ENCODE data around the gene NBPF8. TPM values are rescaled to one million over a fixed set of nuclear protein-coding genes. Genes with fewer than 3 reads are reported as not detected.
"Not testable (repeated sequence)": the region's sequence is repeated elsewhere in the genome, so short reads cannot be mapped to it uniquely, and the experiment has no call there.

Gene NBPF8, protein sequence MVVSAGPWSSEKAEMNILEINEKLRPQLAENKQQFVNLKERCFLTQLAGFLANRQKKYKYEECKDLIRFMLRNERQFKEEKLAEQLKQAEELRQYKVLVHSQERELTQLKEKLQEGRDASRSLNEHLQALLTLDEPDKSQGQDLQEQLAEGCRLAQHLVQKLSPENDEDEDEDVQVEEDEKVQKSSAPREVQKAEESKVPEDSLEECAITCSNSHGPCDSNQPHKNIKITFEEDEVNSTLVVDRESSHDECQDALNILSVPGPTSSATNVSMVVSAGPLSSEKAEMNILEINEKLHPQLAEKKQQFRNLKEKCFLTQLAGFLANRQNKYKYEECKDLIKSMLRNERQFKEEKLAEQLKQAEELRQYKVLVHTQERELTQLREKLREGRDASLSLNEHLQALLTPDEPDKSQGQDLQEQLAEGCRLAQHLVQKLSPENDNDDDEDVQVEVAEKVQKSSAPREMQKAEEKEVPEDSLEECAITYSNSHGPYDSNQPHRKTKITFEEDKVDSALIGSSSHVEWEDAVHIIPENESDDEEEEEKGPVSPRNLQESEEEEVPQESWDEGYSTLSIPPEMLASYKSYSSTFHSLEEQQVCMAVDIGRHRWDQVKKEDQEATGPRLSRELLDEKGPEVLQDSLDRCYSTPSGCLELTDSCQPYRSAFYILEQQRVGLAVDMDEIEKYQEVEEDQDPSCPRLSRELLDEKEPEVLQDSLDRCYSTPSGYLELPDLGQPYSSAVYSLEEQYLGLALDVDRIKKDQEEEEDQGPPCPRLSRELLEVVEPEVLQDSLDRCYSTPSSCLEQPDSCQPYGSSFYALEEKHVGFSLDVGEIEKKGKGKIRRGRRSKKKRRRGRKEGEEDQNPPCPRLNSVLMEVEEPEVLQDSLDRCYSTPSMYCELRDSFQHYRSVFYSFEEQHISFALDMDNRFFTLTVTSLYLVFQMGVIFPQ
- total RNA-seq, result 10 to 100 TPM; 40.0 to 40.4 TPM

- CTCF ChIA-PET; H3K4me1 Mint-ChIP-seq; POLR2A ChIA-PET; H3K9me3 Mint-ChIP-seq; H3K27me3 Mint-ChIP-seq; H3K36me3 Mint-ChIP-seq (ENCODE audit: low read depth): not testable (repeated sequence)
- peak; percentile 75 for DNase-seq
- H3K4me3 Mint-ChIP-seq, result peak within 1 kb of the TSS; percentile 83
- H3K27ac Mint-ChIP-seq, result peak within 1 kb of the TSS; percentile 88
Observed at GRCh38 chr1:120414911-120415480, at the start of gene NBPF8. TSS of gene NBPF8 (plus strand) at chr1:120415035. CDS start at chr1:120436523, 21,488 bp downstream.

- H3K36me3 Mint-ChIP-seq (ENCODE audit: low read depth); H3K4me1 Mint-ChIP-seq; H3K27ac Mint-ChIP-seq; H3K9me3 Mint-ChIP-seq; H3K27me3 Mint-ChIP-seq; CTCF ChIA-PET; DNase-seq; H3K4me3 Mint-ChIP-seq; POLR2A ChIA-PET: not testable (repeated sequence)
Observed at GRCh38 chr1:120367709-120368108, 47.1 kb upstream of the NBPF8 start.

- H3K36me3 Mint-ChIP-seq (ENCODE audit: low read depth); H3K4me3 Mint-ChIP-seq; H3K27ac Mint-ChIP-seq; POLR2A ChIA-PET; H3K4me1 Mint-ChIP-seq; DNase-seq; H3K27me3 Mint-ChIP-seq; H3K9me3 Mint-ChIP-seq; CTCF ChIA-PET: not testable (repeated sequence)
Observed at GRCh38 chr1:120386651-120387050, 28.2 kb upstream of the NBPF8 start.

GRCh38 chr1:120388597-120389126, 26.2 kb upstream of the NBPF8 start:
- H3K9me3 Mint-ChIP-seq; H3K4me3 Mint-ChIP-seq; H3K36me3 Mint-ChIP-seq (ENCODE audit: low read depth); POLR2A ChIA-PET; H3K27me3 Mint-ChIP-seq; H3K4me1 Mint-ChIP-seq; H3K27ac Mint-ChIP-seq; CTCF ChIA-PET: not testable (repeated sequence)
- peak; percentile 9 for DNase-seq

DNA sequence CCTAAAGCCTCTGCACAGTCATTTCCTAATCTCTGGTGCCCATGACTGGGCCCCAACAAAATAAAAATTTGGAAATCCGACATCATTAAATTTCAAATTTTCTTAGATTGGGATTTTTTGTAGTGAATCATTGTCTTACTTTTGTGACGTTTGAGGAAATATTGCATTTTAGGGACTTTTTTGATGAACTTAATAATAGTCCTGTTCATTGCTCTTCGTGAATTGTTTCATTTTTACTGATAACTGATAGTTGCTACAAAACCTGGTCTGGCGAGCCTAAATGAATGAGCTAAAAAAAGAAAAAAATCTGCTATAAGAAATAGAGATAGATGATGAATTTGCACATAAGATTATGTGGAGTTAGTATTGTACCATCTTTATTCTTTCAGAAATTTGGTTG, 23.5 kb upstream of the NBPF8 start:
- H3K4me3 Mint-ChIP-seq; H3K9me3 Mint-ChIP-seq; CTCF ChIA-PET; DNase-seq; H3K4me1 Mint-ChIP-seq; H3K27me3 Mint-ChIP-seq; H3K36me3 Mint-ChIP-seq (ENCODE audit: low read depth); POLR2A ChIA-PET; H3K27ac Mint-ChIP-seq: not testable (repeated sequence)

DNA sequence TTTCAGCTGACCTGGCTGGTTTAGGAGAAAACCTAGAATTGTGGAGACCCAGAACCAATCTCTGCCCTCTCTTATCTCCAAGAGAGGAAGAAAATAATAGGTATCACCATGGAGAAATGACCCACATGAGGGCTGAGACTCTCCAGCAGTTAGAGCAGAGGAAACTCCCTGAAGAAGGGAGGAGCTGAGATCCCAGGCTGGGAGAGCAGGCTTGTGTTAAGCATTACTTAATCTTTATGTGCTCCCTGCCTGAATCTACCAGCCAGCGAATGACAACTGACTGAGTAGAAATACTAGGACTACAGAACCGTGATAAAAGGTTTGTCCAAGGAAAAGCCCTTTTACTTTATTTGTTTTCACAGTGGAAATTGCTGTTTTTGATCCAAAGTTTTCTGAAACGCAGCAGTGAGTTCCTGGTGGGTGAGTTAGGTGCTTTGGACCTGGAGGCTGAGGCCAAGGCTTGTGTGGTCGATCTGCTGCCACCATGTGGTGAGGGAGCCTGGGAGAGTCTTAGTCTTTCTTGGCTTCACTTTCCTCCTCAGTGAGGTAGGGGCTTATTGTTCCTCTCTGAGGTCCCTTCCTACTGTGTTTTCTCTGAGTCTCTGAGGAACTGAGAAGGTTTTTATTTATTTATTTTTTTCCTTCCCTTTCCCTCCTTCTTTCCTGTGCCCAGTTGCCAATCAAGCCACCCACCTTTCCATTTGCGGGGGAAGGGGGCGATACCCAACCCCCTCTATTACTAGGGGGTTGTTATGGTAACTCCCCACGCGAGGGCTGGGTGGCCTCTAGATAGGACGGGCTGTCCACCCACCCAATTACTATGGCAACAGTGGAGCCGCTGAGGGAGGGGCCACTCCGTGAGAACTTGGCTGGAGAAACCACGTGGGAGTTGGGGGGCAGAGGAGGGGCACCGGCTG, 21.3 kb upstream of the NBPF8 start:
- CTCF ChIA-PET; H3K27ac Mint-ChIP-seq; DNase-seq; H3K36me3 Mint-ChIP-seq (ENCODE audit: low read depth); POLR2A ChIA-PET; H3K4me1 Mint-ChIP-seq; H3K27me3 Mint-ChIP-seq; H3K4me3 Mint-ChIP-seq; H3K9me3 Mint-ChIP-seq: not testable (repeated sequence)

GRCh38 chr1:120405348-120405747, 9.5 kb upstream of the NBPF8 start:
- H3K27me3 Mint-ChIP-seq, result not testable (repeated sequence)

DNA sequence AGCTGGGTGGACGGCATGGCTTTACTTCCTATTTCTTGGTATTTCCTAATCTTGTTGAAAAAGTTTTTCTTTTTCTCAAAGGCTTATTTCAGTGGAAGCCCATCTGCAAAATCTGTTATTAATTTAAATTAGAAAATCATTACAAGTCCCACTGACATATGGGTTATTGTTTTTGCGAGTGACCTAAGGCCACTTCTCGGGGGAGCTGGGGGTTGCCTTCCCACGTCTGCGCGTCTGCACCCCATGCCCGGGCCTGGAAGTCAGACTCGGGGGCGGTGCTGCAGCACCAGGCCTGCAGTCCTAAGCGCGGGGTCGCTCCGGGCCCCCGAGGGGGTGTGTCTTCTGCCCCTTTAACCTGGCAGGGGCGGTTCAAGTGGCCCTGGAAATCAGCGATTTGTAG, 384 bp upstream of the NBPF8 start:
- DNase-seq; H3K27ac Mint-ChIP-seq; H3K4me1 Mint-ChIP-seq; H3K9me3 Mint-ChIP-seq; H3K4me3 Mint-ChIP-seq; POLR2A ChIA-PET; CTCF ChIA-PET; H3K27me3 Mint-ChIP-seq; H3K36me3 Mint-ChIP-seq (ENCODE audit: low read depth): not testable (repeated sequence)

More at GRCh38 chr1:120405348-120405747, 9.5 kb upstream of the NBPF8 start:
- DNase-seq; H3K4me1 Mint-ChIP-seq; H3K27ac Mint-ChIP-seq; CTCF ChIA-PET; H3K4me3 Mint-ChIP-seq; H3K9me3 Mint-ChIP-seq; POLR2A ChIA-PET; H3K36me3 Mint-ChIP-seq (ENCODE audit: low read depth): not testable (repeated sequence)

GRCh38 chr1:120415492-120415961, 692 bp downstream of the NBPF8 start:
- H3K27ac Mint-ChIP-seq, result peak overlapping the region; percentile 88
- CTCF ChIA-PET; H3K36me3 Mint-ChIP-seq (ENCODE audit: low read depth): not testable (repeated sequence)

GRCh38 chr1:120425063-120425462, 10.2 kb downstream of the NBPF8 start:
- H3K27me3 Mint-ChIP-seq; H3K9me3 Mint-ChIP-seq; H3K4me3 Mint-ChIP-seq; H3K27ac Mint-ChIP-seq; H3K4me1 Mint-ChIP-seq; CTCF ChIA-PET; POLR2A ChIA-PET; H3K36me3 Mint-ChIP-seq (ENCODE audit: low read depth); DNase-seq: not testable (repeated sequence)

More at GRCh38 chr1:120415492-120415961, 692 bp downstream of the NBPF8 start:
- peak; percentile 20 for DNase-seq
- H3K9me3 Mint-ChIP-seq, H3K27me3 Mint-ChIP-seq, H3K4me1 Mint-ChIP-seq, POLR2A ChIA-PET: not testable (repeated sequence)
- H3K4me3 Mint-ChIP-seq, result peak overlapping the region; percentile 83

- POLR2A ChIA-PET; DNase-seq; H3K4me1 Mint-ChIP-seq; H3K36me3 Mint-ChIP-seq (ENCODE audit: low read depth); H3K9me3 Mint-ChIP-seq; H3K27ac Mint-ChIP-seq; CTCF ChIA-PET; H3K27me3 Mint-ChIP-seq; H3K4me3 Mint-ChIP-seq: not testable (repeated sequence)
Observed at GRCh38 chr1:120431626-120432025, 16.8 kb downstream of the NBPF8 start.

DNA sequence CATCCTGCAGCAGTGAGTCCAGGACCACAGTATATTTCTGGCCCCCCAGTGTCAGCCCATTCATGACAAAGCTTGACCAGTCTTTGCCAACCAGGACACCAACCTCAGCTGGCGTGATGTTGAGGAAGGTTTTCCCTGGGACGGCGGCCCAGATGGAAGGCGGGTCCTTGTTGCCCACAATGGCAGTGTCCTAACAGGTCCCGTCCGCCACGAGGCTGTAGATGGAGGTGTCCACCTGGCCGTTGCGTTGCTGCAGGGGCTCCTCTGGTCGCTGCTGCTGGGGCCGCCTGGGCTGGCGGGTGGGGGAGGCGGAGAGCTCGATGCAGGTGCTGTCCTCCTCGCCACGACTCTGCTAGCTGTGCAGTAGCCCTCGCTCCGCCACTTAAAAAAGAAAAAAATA, 19.0 kb downstream of the NBPF8 start:
- H3K27me3 Mint-ChIP-seq; H3K27ac Mint-ChIP-seq; DNase-seq; H3K36me3 Mint-ChIP-seq (ENCODE audit: low read depth); CTCF ChIA-PET; H3K9me3 Mint-ChIP-seq; H3K4me1 Mint-ChIP-seq; POLR2A ChIA-PET; H3K4me3 Mint-ChIP-seq: not testable (repeated sequence)
